ENCODE measurements around the gene TEAD1.

Gene TEAD1

GRCh38 chr11:12705874-12706273, 31.7 kb downstream of the TEAD1 start:
- in situ Hi-C loops (cut with HindIII; ENCODE audit: low sequenced_read_pairs): no loop called here

- in situ Hi-C loops (cut with HindIII; ENCODE audit: low sequenced_read_pairs): no loop called here
Observed at GRCh38 chr11:12706545-12707499, 32.6 kb downstream of the TEAD1 start.

- in situ Hi-C loops (cut with HindIII; ENCODE audit: low sequenced_read_pairs): no loop called here
Observed at GRCh38 chr11:12707500-12707880, 33.3 kb downstream of the TEAD1 start.

GRCh38 chr11:12711496-12711895, 37.3 kb downstream of the TEAD1 start:
- in situ Hi-C loops (cut with HindIII; ENCODE audit: low sequenced_read_pairs): no loop called here

- in situ Hi-C loops (cut with HindIII; ENCODE audit: low sequenced_read_pairs): no loop called here
Observed at GRCh38 chr11:12712132-12712531, 37.9 kb downstream of the TEAD1 start.

GRCh38 chr11:12715131-12715530, 40.9 kb downstream of the TEAD1 start:
- in situ Hi-C loops (cut with HindIII; ENCODE audit: low sequenced_read_pairs): no loop called here

GRCh38 chr11:12715941-12716340, 41.7 kb downstream of the TEAD1 start:
- in situ Hi-C loops (cut with HindIII; ENCODE audit: low sequenced_read_pairs): no loop called here

GRCh38 chr11:12716816-12717215, 42.6 kb downstream of the TEAD1 start:
- in situ Hi-C loops (cut with HindIII; ENCODE audit: low sequenced_read_pairs): no loop called here

GRCh38 chr11:12717851-12718291, 43.6 kb downstream of the TEAD1 start:
- in situ Hi-C loops (cut with HindIII; ENCODE audit: low sequenced_read_pairs): no loop called here

GRCh38 chr11:12719221-12719620, 45.0 kb downstream of the TEAD1 start:
- in situ Hi-C loops (cut with HindIII; ENCODE audit: low sequenced_read_pairs): no loop called here

GRCh38 chr11:12721816-12722604, 47.8 kb downstream of the TEAD1 start:
- in situ Hi-C loops (cut with HindIII; ENCODE audit: low sequenced_read_pairs): no loop called here

- in situ Hi-C loops (cut with HindIII; ENCODE audit: low sequenced_read_pairs): no loop called here
Observed at GRCh38 chr11:12723421-12724300, 49.4 kb downstream of the TEAD1 start.

- in situ Hi-C loops (cut with HindIII; ENCODE audit: low sequenced_read_pairs): no loop called here
Observed at GRCh38 chr11:12724301-12725054, 50.3 kb downstream of the TEAD1 start.

- in situ Hi-C loops (cut with HindIII; ENCODE audit: low sequenced_read_pairs): no loop called here
Observed at GRCh38 chr11:12725055-12725862, 51.0 kb downstream of the TEAD1 start.

- in situ Hi-C loops (cut with HindIII; ENCODE audit: low sequenced_read_pairs): no loop called here
Observed at GRCh38 chr11:12725863-12726682, 51.9 kb downstream of the TEAD1 start.

- in situ Hi-C loops (cut with HindIII; ENCODE audit: low sequenced_read_pairs): no loop called here
Observed at GRCh38 chr11:12727563-12728211, 53.5 kb downstream of the TEAD1 start.

GRCh38 chr11:12728417-12728816, 54.2 kb downstream of the TEAD1 start:
- in situ Hi-C loops (cut with HindIII; ENCODE audit: low sequenced_read_pairs): no loop called here

- in situ Hi-C loops (cut with HindIII; ENCODE audit: low sequenced_read_pairs): no loop called here
Observed at GRCh38 chr11:12729941-12730340, 55.7 kb downstream of the TEAD1 start.

All from DLD1 (cell line).